Fibroblast of villous mesenchyme (primary cell): ENCODE measurements around the gene TFIP11. TPM values are rescaled to one million over a fixed set of nuclear protein-coding genes. Genes with fewer than 3 reads are reported as not detected.

Source experiments
- DNase-seq: peaks from one replicate; pipeline ENCODE4 v3.0.0-alpha.2; 2010; ENCODE audit warnings: low read depth
- H3K4me3 ChIP-seq: 2 replicates; pipeline ENCODE4 v1.5.1; 2011; ENCODE audit warnings: low read depth, mild to moderate bottlenecking, low read length
- CTCF ChIP-seq: IDR thresholded peaks from 2 replicates; pipeline ENCODE4 v1.5.1; 2012; ENCODE audit warnings: low read depth, mild to moderate bottlenecking, low read length; ENCODE audit not compliant: insufficient read depth
- total RNA-seq: library from RNA; depleted of rRNA; stranded (reverse); fragments of >200 nt; gene quantifications from 2 replicates; pipeline ENCODE4 v1.2.3, GENCODE V29; 2012

TFIP11 gene
- total RNA-seq, 1 donor: 34.5 TPM

- no peak overlapping the region for H3K4me3 ChIP-seq
- TF ChIP-seq CTCF: no peak
- no peak for DNase-seq
Observed at GRCh38 chr22:26499188-26499703, 13.0 kb downstream of the TFIP11 start.

GRCh38 chr22:26496456-26496855 is 15.8 kb downstream of the TFIP11 start:
- no peak overlapping the region for H3K4me3 ChIP-seq
- TF ChIP-seq CTCF: no peak
- DNase-seq: no peak

GRCh38 chr22:26494506-26494905 is 17.8 kb downstream of the TFIP11 start:
- TF ChIP-seq CTCF: no peak
- no peak for DNase-seq
- no peak overlapping the region for H3K4me3 ChIP-seq

DNA sequence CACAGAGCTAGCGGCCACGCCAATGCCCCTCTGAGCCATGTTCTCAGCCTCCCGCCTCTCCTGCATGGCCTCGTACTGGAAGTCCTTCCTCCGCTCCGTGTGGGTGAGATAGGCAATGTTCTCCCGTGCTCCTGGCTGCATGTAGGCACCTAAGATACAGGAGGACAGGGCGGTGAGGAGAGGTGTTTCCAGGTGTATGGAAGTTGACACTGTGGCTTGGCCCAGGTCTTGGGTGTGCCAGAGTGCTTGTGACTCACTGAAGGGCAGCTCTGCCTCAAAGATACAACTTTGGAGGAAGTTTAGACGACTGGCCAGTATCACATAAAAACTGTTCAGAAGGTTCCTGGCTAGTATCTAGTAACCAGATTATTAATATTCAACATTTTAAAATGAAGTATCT is 20.1 kb downstream of the TFIP11 start:
- TF ChIP-seq CTCF: no peak

GRCh38 chr22:26489447-26490036 is 22.7 kb downstream of the TFIP11 start:
- DNase-seq: no peak
- no peak overlapping the region for H3K4me3 ChIP-seq
- TF ChIP-seq CTCF: no peak

More for the DNA sequence above, 20.1 kb downstream of the TFIP11 start:
- H3K4me3 ChIP-seq: no peak overlapping the region
- DNase-seq: no peak

DNA sequence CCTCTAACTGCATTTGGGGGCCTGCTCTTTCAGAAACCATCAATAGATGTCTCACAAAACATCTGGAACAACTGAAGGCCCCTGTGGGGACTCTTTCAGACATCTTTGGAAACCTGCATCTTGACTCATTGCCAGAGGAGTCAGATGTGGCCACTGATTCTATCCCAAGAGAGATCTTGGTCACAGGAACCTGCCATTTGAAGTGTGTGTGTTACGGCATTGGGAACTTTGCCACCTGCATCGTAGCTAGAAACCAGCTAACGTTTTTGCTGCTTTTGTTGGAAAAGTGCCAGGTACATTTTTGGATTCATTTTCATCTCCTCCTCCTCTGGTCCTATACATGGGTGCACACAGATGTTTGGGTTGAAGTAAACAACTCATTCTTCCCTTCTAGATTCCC is 24.3 kb downstream of the TFIP11 start:
- TF ChIP-seq CTCF: no peak
- H3K4me3 ChIP-seq: no peak overlapping the region
- DNase-seq: no peak

- no peak overlapping the region for H3K4me3 ChIP-seq
- no peak for TF ChIP-seq CTCF
- DNase-seq: no peak
Observed at GRCh38 chr22:26486394-26486793, 25.9 kb downstream of the TFIP11 start.
